Kidney (tissue), 14 donors: ENCODE results near the gene LDLRAD4. TPM values are rescaled to one million over a fixed set of nuclear protein-coding genes. Genes with fewer than 3 reads are reported as not detected.

Experiments
- DNase-seq, 5 donors: peaks; one replicate each; pipeline ENCODE4 v3.0.0-alpha.2; 2013 to 2020
- FAIRE-seq: peaks from 2 replicates; lab custom pipeline; 2012; peaks lifted over from hg19 to GRCh38; lab: Jason Lieb, UNC
- H3K27ac ChIP-seq, 2 donors: one replicate each; pipeline ENCODE4 v1.7.0; 2013; ENCODE audit warnings: low read depth in 2 of 2, low read length in 2 of 2, inconsistent platforms in 1 of 2
- H3K27me3 ChIP-seq: one replicate; pipeline ENCODE4 v1.7.1; 2013; ENCODE audit warnings: low read length, inconsistent platforms; ENCODE audit not compliant: control insufficient read depth, insufficient read depth
- H3K36me3 ChIP-seq, 3 donors: one replicate each; pipeline versions ENCODE4 v1.7.0 to v1.7.1; 2013; ENCODE audit warnings: low read length in 3 of 3, control low read depth in 1 of 3, inconsistent platforms in 1 of 3; ENCODE audit not compliant: insufficient read depth in 3 of 3, control insufficient read depth in 2 of 3
- H3K4me1 ChIP-seq, 3 donors: one replicate each; pipeline versions ENCODE4 v1.7.0 to v1.7.1; 2013; ENCODE audit warnings: low read length in 3 of 3, inconsistent platforms in 1 of 3, low read depth in 1 of 3; ENCODE audit not compliant: control insufficient read depth in 2 of 3, insufficient read depth in 2 of 3
- H3K4me3 ChIP-seq, 3 donors: one replicate each; pipeline versions ENCODE4 v1.7.0 to v1.8.1; 2013; ENCODE audit warnings: low read length in 3 of 3, control low read depth in 1 of 3, inconsistent platforms in 1 of 3
- H3K9ac ChIP-seq, 3 donors: one replicate each; pipeline versions ENCODE4 v1.7.0 to v1.7.1; 2013; ENCODE audit warnings: low read length in 3 of 3, control low read depth in 1 of 3, inconsistent platforms in 1 of 3
- H3K9me3 ChIP-seq, 3 donors: one replicate each; pipeline versions ENCODE4 v1.7.0 to v1.7.1; 2013; ENCODE audit warnings: low read length in 3 of 3, control low read depth in 1 of 3, inconsistent platforms in 1 of 3; ENCODE audit not compliant: control insufficient read depth in 2 of 3, insufficient read depth in 1 of 3
- CTCF ChIP-seq: IDR thresholded peaks from 3 replicates; pipeline ENCODE4 v1.5.1; 2012; ENCODE audit warnings: mild to moderate bottlenecking, moderate library complexity, borderline replicate concordance; ENCODE audit not compliant: insufficient read depth; ENCODE audit errors: extremely low read depth
- intact Hi-C: fragments of 100-400 bp; cut with DNase I; formaldehyde crosslinking; loops from one replicate; pipeline ENCODE4 v1.11.1; 2022
- polyA plus RNA-seq: library from polyadenylated mRNA; stranded (reverse); fragments of 350-450 nt; fragmentation: Illumina TruSeq; extraction: RNeasy Lipid Tissue Mini Kit (QIAGEN cat#74804); gene quantifications from one replicate; pipeline ENCODE4 v1.2.3, GENCODE V29; 2014; ENCODE audit warnings: low read depth, low replicate concordance; ENCODE audit not compliant: insufficient read depth
- total RNA-seq: library from RNA; stranded (reverse); fragmentation: NEBNext Ultra II Directional; extraction: Animal tissue kit (Norgen Biotek cat#: 25700); gene quantifications from one replicate; pipeline ENCODE4 v1.2.1, GENCODE V29; 2021
- donor health status: control.
- donor health status: control.
- donor health status: control.
- donor health status: control.
- donor health status: control.
- donor health status: DM: yes; HTN: yes; CAD: no.
- donor health status: Normal renal cell carcinoma (clear cell type).

Gene LDLRAD4
- total and polyA plus RNA-seq, 2 donors from 2014 or later = 2.3 to 42.3 TPM

DNA sequence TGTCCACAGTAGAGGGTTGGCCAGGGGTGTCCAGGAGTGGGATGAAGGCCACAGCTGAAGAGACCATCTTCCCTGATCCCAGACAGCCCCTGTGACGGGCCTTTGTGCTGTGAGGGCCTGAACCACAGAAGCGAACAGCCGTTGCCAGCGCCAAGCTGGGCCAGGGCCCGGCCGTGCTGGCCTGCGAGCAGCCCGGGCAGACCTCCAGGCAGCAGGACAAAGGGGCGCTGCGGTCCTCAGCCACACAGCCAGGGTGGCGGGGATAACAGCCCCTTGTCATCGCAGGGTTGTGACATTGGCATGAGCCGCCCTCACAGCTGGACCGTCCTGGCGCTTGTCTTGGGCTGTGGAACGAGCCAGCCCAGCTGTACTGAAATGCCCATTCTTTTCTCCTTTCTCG lies 346.7 kb downstream of the LDLRAD4 start:
- Histone ChIP-seq H3K9me3 (no peaks in the 10 kb centered on the region), H3K9ac (no peak overlapping the region), H3K36me3 (no peaks in the 10 kb centered on the region), H3K4me3 (no peak overlapping the region), H3K27ac (no peak overlapping the region), H3K4me1 (peaks cover 0 to 7% (median 3%) of the 10 kb centered on the region in 3 donors), H3K27me3 (no peaks in the 10 kb centered on the region)
- intact Hi-C loops = no loop called here
- TF ChIP-seq CTCF = no peak
- FAIRE-seq (no peak), DNase-seq (no peak)

DNA sequence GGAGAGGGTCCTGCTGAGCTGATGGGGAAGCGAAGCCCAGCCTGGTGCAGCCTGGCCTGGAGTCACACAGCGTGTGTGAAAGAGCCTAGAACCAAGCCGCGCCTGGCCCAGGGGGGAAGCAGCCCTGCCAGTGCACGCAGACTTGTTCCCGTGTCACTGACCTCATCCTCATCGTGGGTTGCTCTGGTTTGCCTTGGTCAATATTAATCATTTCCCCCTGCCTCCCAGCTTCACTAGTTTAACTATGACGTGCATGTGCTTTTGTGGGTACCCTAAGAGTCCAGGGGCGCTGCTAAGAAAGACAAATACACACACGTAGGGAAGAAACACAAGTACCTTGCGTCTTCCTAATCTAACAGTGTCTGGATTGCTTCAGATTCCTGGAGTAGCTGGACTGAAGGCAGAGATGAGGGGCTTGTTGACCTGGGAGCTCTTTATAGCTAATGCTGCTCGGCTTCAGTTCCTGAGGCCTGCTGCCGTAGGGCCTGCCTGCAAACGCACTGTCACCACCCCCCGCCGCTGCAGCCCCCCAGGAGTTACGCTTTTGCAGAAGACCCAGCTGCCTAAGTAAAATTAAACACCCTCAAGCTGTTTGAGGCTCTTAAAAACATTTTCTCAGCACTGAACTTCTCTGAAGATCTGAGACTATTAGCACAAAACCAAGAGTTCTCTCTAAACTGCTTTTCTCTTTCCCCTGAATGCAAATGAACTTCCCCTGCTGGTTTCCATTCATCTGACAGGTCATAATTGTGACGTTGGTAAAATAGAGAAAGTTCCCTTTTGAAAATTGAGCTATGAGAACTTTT lies 348.6 kb downstream of the LDLRAD4 start:
- no peaks in the 10 kb centered on the region for H3K36me3 ChIP-seq
- H3K27ac ChIP-seq = peak overlapping the region; percentile 29 to 56
- no peak overlapping the region for H3K4me3 ChIP-seq
- intact Hi-C loops = no loop called here
- H3K9ac ChIP-seq = no peak overlapping the region
- no peaks in the 10 kb centered on the region for H3K9me3 ChIP-seq
- H3K27me3 ChIP-seq = no peaks in the 10 kb centered on the region
- FAIRE-seq = no peak
- peak in 2 of 5 donors; percentile 55 to 82 for DNase-seq
- no peak for TF ChIP-seq CTCF
- H3K4me1 ChIP-seq = peaks cover 0 to 7% (median 3%) of the 10 kb centered on the region in 3 donors

- Histone ChIP-seq H3K36me3 (no peaks in the 10 kb centered on the region), H3K4me3 (no peak overlapping the region), H3K27me3 (no peaks in the 10 kb centered on the region), H3K27ac (no peak overlapping the region), H3K4me1 (peaks cover 0 to 3% (median 0%) of the 10 kb centered on the region in 3 donors), H3K9ac (no peak overlapping the region), H3K9me3 (no peaks in the 10 kb centered on the region)
- FAIRE-seq (no peak), DNase-seq (no peak)
- TF ChIP-seq CTCF = no peak
- intact Hi-C loops = no loop called here
Observed at GRCh38 chr18:13568443-13569392, 350.2 kb downstream of the LDLRAD4 start.
